Measurements from ENCODE around the gene NRP1. TPM values are rescaled to one million over a fixed set of nuclear protein-coding genes. Genes with fewer than 3 reads are reported as not detected.

The NRP1 gene
- total and polyA plus RNA-seq, 2 of the 8 experiments (the other 6 are each of a cell fraction or from before 2014, with no cell fraction given), result 1.2 to 2.1 TPM

GRCh38 chr10:33376476-33376875 is 42.0 kb upstream of the NRP1 start:
- ChIA-PET CTCF (ENCODE audit: partially characterized antibody) (interaction anchor here (0.6 to 0.7 kb wide), 2 partner anchors 222 to 305 kb away, joined by 3 read pairs; no protein-coding TSS in a partner anchor), POLR2A (ENCODE audit: partially characterized antibody) (no interaction called here)
- Histone ChIP-seq H3K14ac (ENCODE audit: insufficient read length) (no peak overlapping the region), H3K9ac (replicated peaks in 1 of 4; ENCODE audit: extremely low read depth in 1 of 4, low read depth in 3 of 4, low read length in 3 of 4) (no peak overlapping the region), H3K4me2 (ENCODE audit: insufficient read depth in 1 of 2, low read depth in 2 of 2, low read length in 2 of 2) (no peak overlapping the region), H4K20me1 (replicated peaks in 1 of 2; ENCODE audit: control insufficient read depth in 1 of 2, insufficient read depth in 2 of 2, low read length in 2 of 2) (no peaks in the 10 kb centered on the region), H3K79me2 (ENCODE audit: control insufficient read depth in 1 of 2, insufficient read depth in 2 of 2, low read length in 2 of 2) (no peaks in the 10 kb centered on the region), H3K23me2 (ENCODE audit: low read depth, low read length) (no peaks in the 10 kb centered on the region), H3K36me3 (ENCODE audit: control insufficient read depth in 2 of 4, insufficient read depth in 4 of 4, low read length in 3 of 4) (no peaks in the 10 kb centered on the region), H3K4me3 (ENCODE audit: extremely low read depth in 1 of 4, insufficient read depth in 2 of 4, low read depth in 3 of 4, low read length in 4 of 4) (no peak overlapping the region), H2BK120ac (replicated peaks; ENCODE audit: low read depth, low read length) (no peak overlapping the region), H3K56ac (replicated peaks; ENCODE audit: insufficient read length, low read depth, low read length) (no peak overlapping the region), H4K5ac (ENCODE audit: insufficient read length, low read depth, low read length) (no peak overlapping the region), H2AK5ac (ENCODE audit: low read depth, low read length) (no peak overlapping the region), H2BK20ac (ENCODE audit: low read length) (no peak overlapping the region), H4K8ac (ENCODE audit: extremely low read depth, insufficient read depth, low read length) (no peak overlapping the region), H3K4ac (replicated peaks; ENCODE audit: insufficient read length, low read depth, low read length) (no peak overlapping the region), H3K18ac (ENCODE audit: extremely low read depth, low read length) (no peak overlapping the region), H2BK15ac (ENCODE audit: low read length) (no peak overlapping the region), H3K27ac (ENCODE audit: low read depth, low read length) (no peak overlapping the region), H3K79me1 (ENCODE audit: low read depth, low read length) (no peaks in the 10 kb centered on the region), H2AFZ (ENCODE audit: low read length) (no peak overlapping the region), H3K9me3 (ENCODE audit: insufficient read depth in 2 of 2, low read depth in 1 of 2, low read length in 1 of 2) (no peaks in the 10 kb centered on the region), H2BK5ac (ENCODE audit: low read depth, low read length) (no peak overlapping the region), H4K91ac (replicated peaks; ENCODE audit: insufficient read length, low read length) (no peak overlapping the region), H2BK12ac (ENCODE audit: low read depth, low read length) (no peak overlapping the region), H3K23ac (ENCODE audit: insufficient read length) (no peak overlapping the region), H3K27me3 (replicated peaks in 1 of 4; ENCODE audit: control insufficient read depth in 3 of 4, extremely low read depth in 1 of 4, insufficient read depth in 3 of 4, low read length in 3 of 4) (no peaks in the 10 kb centered on the region), H3K4me1 (replicated peaks in 1 of 4; ENCODE audit: control insufficient read depth in 3 of 4, insufficient read depth in 4 of 4, low read length in 3 of 4) (peaks cover 0 to 3% (median 0%) of the 10 kb centered on the region in 4 experiments; a peak in 1 of 7 replicates)
- FAIRE-seq, result no peak
- WGBS, 2 experiments (ENCODE audit: extremely low coverage in 1 of 2, insufficient coverage in 1 of 2, insufficient read length in 1 of 2, insufficient replicate concordance in 2 of 2, low coverage in 1 of 2, low lambda C conversion rate in 2 of 2, missing lambda C conversion rate in 1 of 2), result 84% methylated on average over 2 of the region's 2 CpGs; no CpG with 5 or more reads in 1 of the 2 experiments
- no peak for DNase-seq (ENCODE audit: low read depth in 1 of 2, low spot score in 2 of 2)
- TF ChIP-seq SIN3A (conservative IDR thresholded peaks at IDR 0.05 in 1 of 2, IDR thresholded peaks at IDR 0.05 in 1 of 2; ENCODE audit: low read depth in 1 of 2, low read length in 2 of 2), result no peak
- TF ChIP-seq KDM1A (IDR thresholded peaks at IDR 0.05; ENCODE audit: borderline replicate concordance, low read length), result no peak
- TF ChIP-seq HDAC6 (IDR thresholded peaks at IDR 0.05; ENCODE audit: low read depth, low read length), result no peak
- TF ChIP-seq SRF (IDR thresholded peaks at IDR 0.05; ENCODE audit: low read depth, low read length), result no peak
- TF ChIP-seq ATF3 (IDR thresholded peaks at IDR 0.05; ENCODE audit: insufficient read depth, low read depth, low read length), result no peak
- no peak for TF ChIP-seq CHD2 (IDR thresholded peaks at IDR 0.05; ENCODE audit: low read length)
- no peak for TF ChIP-seq CTCF (IDR thresholded peaks at IDR 0.05; ENCODE audit: control extremely low read depth in 1 of 3, insufficient read depth in 1 of 3, low read depth in 1 of 3, low read length in 3 of 3)
- TF ChIP-seq MAX (IDR thresholded peaks at IDR 0.05), result no peak
- TF ChIP-seq CEBPB (IDR thresholded peaks at IDR 0.05; ENCODE audit: low read depth, low read length), result no peak
- no peak for TF ChIP-seq POLR2A (IDR thresholded peaks at IDR 0.05; ENCODE audit: control extremely low read depth in 1 of 2, low read depth in 2 of 2, low read length in 2 of 2)
- TF ChIP-seq CTBP2 (IDR thresholded peaks at IDR 0.05; ENCODE audit: borderline replicate concordance, insufficient read depth, insufficient read length, low read length), result no peak
